Progenitor cell of endocrine pancreas (in vitro differentiated cells): ENCODE measurements around the gene GPR34. TPM values are rescaled to one million over a fixed set of nuclear protein-coding genes. Genes with fewer than 3 reads are reported as not detected.

Experiments
- DNase-seq: peaks from one replicate; pipeline ENCODE4 v3.0.0; 2021; ENCODE audit warnings: low spot score; ENCODE audit not compliant: unreplicated experiment
- H3K27ac Mint-ChIP-seq: 2 replicates; pipeline ENCODE4 v1.8.0; 2021; ENCODE audit warnings: mild to moderate bottlenecking, moderate library complexity, mixed read lengths
- H3K27me3 Mint-ChIP-seq: 2 replicates; pipeline ENCODE4 v1.8.0; 2021; ENCODE audit warnings: mixed read lengths
- H3K36me3 Mint-ChIP-seq: 2 replicates; pipeline ENCODE4 v1.8.0; 2022; ENCODE audit warnings: mixed read lengths; ENCODE audit not compliant: insufficient read depth
- H3K4me1 Mint-ChIP-seq: 2 replicates; pipeline ENCODE4 v1.8.0; 2021; ENCODE audit warnings: low read depth, mixed read lengths
- H3K4me3 Mint-ChIP-seq: 2 replicates; pipeline ENCODE4 v1.8.0; 2021; ENCODE audit warnings: low read depth, mild to moderate bottlenecking, moderate library complexity, mixed read lengths
- H3K9me3 Mint-ChIP-seq: 2 replicates; pipeline ENCODE4 v1.8.0; 2021; ENCODE audit warnings: low read depth, mixed read lengths
- CTCF ChIP-seq: fragments of 200-600 bp; sonication (generic); IDR thresholded peaks from one replicate; pipeline ENCODE4 v1.5.0; 2021; ENCODE audit warnings: antibody characterized with exemption, mild to moderate bottlenecking; ENCODE audit not compliant: unreplicated experiment
- total RNA-seq: library from RNA; stranded (reverse); gene quantifications from 2 replicates; pipeline ENCODE4 v1.2.1, GENCODE V29; 2021

The GPR34 gene
- total RNA-seq, 1 donor from 2014 or later = not detected

GRCh38 chrX:41722214-41722613 is 33.4 kb downstream of the GPR34 start:
- Mint-ChIP-seq H3K4me1 (peaks cover 13% of the 10 kb centered on the region), H3K4me3 (no peak overlapping the region), H3K27me3 (no peaks in the 10 kb centered on the region), H3K36me3 (peaks cover 13% of the 10 kb centered on the region), H3K9me3 (peaks cover 32% of the 10 kb centered on the region), H3K27ac (no peak overlapping the region)
- no peak for DNase-seq
- no peak for TF ChIP-seq CTCF

- Mint-ChIP-seq H3K4me3 (no peak overlapping the region), H3K9me3 (peaks cover 30% of the 10 kb centered on the region), H3K4me1 (peaks cover 13% of the 10 kb centered on the region), H3K27me3 (no peaks in the 10 kb centered on the region), H3K36me3 (peaks cover 12% of the 10 kb centered on the region), H3K27ac (no peak overlapping the region)
- no peak for DNase-seq
- no peak for TF ChIP-seq CTCF
Measured at GRCh38 chrX:41722816-41723618, 34.2 kb downstream of the GPR34 start.

- Mint-ChIP-seq H3K4me3 (no peak within 1 kb of the TSS), H3K27me3 (no peaks in the 10 kb centered on the region), H3K9me3 (peaks cover 28% of the 10 kb centered on the region), H3K36me3 (peaks cover 11% of the 10 kb centered on the region), H3K27ac (no peak within 1 kb of the TSS), H3K4me1 (peaks cover 8% of the 10 kb centered on the region)
- no peak for TF ChIP-seq CTCF
- DNase-seq = no peak
Measured at GRCh38 chrX:41723826-41724225, 35.1 kb downstream of the GPR34 start, which contains the start of gene GPR82. Gene GPR82, plus strand, starts transcription at chrX:41724181. Its CDS starts 2,846 bp downstream, at chrX:41727027.

- Mint-ChIP-seq H3K36me3 (no peaks in the 10 kb centered on the region), H3K4me1 (no peaks in the 10 kb centered on the region), H3K27me3 (no peaks in the 10 kb centered on the region), H3K9me3 (peaks cover 4% of the 10 kb centered on the region), H3K27ac (no peak overlapping the region), H3K4me3 (no peak overlapping the region)
- DNase-seq = no peak
- no peak for TF ChIP-seq CTCF
Measured at GRCh38 chrX:41728125-41728524, 39.4 kb downstream of the GPR34 start.

- DNase-seq = no peak
- no peaks in the 10 kb centered on the region for H3K4me1 Mint-ChIP-seq
- H3K27me3 Mint-ChIP-seq = no peaks in the 10 kb centered on the region
- H3K4me3 Mint-ChIP-seq = no peak overlapping the region
- H3K27ac Mint-ChIP-seq = no peak overlapping the region
- TF ChIP-seq CTCF = no peak
- no peaks in the 10 kb centered on the region for H3K36me3 Mint-ChIP-seq
- H3K9me3 Mint-ChIP-seq = peaks cover 4% of the 10 kb centered on the region
Measured at GRCh38 chrX:41730081-41730480, 41.3 kb downstream of the GPR34 start.
